SK-N-SH (cell line): Measurements from ENCODE around the gene ZNF148.

Experiments
- CTCF ChIP-seq: fragments of 200-600 bp; sonication (generic); IDR thresholded peaks from 2 replicates; pipeline ENCODE4 v1.6.1; 2017; ENCODE audit warnings: antibody characterized with exemption, mild to moderate bottlenecking, moderate library complexity
- GATA2 ChIP-seq: sonication (generic); formaldehyde crosslinking; IDR thresholded peaks from 2 replicates; pipeline ENCODE4 v1.5.0; 2020; ENCODE audit warnings: mild to moderate bottlenecking, missing genetic modification reagents
- NFIC ChIP-seq: IDR thresholded peaks from 2 replicates; pipeline ENCODE4 v1.4.0; 2012; ENCODE audit warnings: borderline replicate concordance
- POLR2AphosphoS5 ChIP-seq: IDR thresholded peaks from 2 replicates; pipeline ENCODE4 v1.6.1; 2012; ENCODE audit warnings: low read depth, low read length
- RCOR1 ChIP-seq: fragments of 150-350 bp; IDR thresholded peaks from 2 replicates; pipeline ENCODE4 v1.6.1; 2017; ENCODE audit warnings: antibody characterized with exemption, low read length
- REST ChIP-seq: IDR thresholded peaks from 2 replicates; pipeline ENCODE4 v1.6.1; 2012; ENCODE audit warnings: mild to moderate bottlenecking, low read depth, low read length, moderate library complexity
- TAF1 ChIP-seq: IDR thresholded peaks from 2 replicates; pipeline ENCODE4 v1.6.1; 2012; ENCODE audit warnings: low read depth, mild to moderate bottlenecking, low read length, moderate library complexity, borderline replicate concordance
- TCF12 ChIP-seq: IDR thresholded peaks from 2 replicates; pipeline ENCODE4 v1.4.0; 2012
- ZBTB33 ChIP-seq: IDR thresholded peaks from 2 replicates; pipeline ENCODE4 v1.4.0; 2012; ENCODE audit warnings: low read depth, borderline replicate concordance

GRCh38 chr3:125325746-125326145 lies 49.4 kb downstream of the ZNF148 start:
- TF ChIP-seq TAF1 (no peak), CTCF (no peak), RCOR1 (no peak), TCF12 (no peak), NFIC (no peak), REST (no peak), ZBTB33 (no peak), GATA2 (CRISPR knock-in tag) (no peak), POLR2AphosphoS5 (no peak)
